ENCODE measurements around the gene BRIX1.
A peak's percentile ranks its signal among the peaks of the same experiment; 100 is the strongest.
"Not testable (repeated sequence)": the region's sequence is repeated elsewhere in the genome, so short reads cannot be mapped to it uniquely, and the experiment has no call there.

The BRIX1 gene

DNA sequence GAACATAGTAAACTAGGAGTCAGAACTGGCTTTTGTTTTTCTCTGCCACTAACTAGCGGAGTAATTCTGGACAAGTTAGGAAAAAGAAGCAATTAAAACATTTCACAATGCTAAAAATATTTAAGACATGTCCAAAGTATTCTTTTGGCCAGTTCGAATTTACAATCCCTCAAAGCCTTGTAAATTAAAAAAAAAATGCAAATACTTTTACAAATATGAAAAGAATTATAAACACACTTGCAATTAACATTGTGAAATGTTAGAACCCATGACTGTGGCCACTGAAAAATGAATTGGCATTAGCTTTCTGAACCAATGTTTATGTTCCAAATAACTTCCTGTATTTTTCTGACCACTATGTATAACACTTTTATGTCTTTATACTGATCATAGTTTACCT is 2.4 kb upstream of the BRIX1 start:
- no peak overlapping the region for H3K4me3 ChIP-seq (ENCODE audit: low read depth, low read length)
- TF ChIP-seq CTCF (IDR thresholded peaks at IDR 0.05; ENCODE audit: borderline replicate concordance, insufficient read depth, low read depth, low read length) = no peak

DNA sequence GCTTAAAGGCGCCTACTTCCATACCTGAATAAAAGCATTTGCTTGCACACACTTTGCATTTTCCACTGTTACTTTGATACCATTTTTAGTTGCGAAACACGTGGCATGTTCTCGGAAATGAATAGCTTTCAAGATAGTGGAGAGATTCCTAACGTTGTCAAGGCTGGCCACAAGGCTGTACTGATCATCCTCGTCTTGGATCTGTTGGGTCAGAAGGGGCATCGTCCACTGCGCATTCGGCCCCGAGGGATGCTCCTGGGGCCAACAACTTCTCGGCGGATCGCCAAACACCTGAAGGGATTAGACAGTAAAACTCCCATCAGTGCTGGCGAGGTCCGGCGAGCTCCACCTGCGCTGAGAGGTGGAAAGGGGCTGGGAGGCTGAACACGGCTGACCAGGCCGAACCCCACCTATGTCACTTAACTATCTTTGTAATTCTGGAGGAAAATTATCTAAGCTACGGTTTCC is 806 bp upstream of the BRIX1 start:
- no peak for TF ChIP-seq CTCF (IDR thresholded peaks at IDR 0.05; ENCODE audit: borderline replicate concordance, insufficient read depth, low read depth, low read length)

GRCh38 chr5:34915856-34916192 is 313 bp downstream of the BRIX1 start:
- peak overlapping the region; percentile 76 for H3K4me3 ChIP-seq (ENCODE audit: low read depth, low read length)
- TF ChIP-seq CTCF (IDR thresholded peaks at IDR 0.05; ENCODE audit: borderline replicate concordance, insufficient read depth, low read depth, low read length) = no peak

More for the DNA sequence above, 806 bp upstream of the BRIX1 start:
- peak overlapping the region; percentile 76 for H3K4me3 ChIP-seq (ENCODE audit: low read depth, low read length)

GRCh38 chr5:34916518-34916917 is 1.0 kb downstream of the BRIX1 start:
- H3K4me3 ChIP-seq (ENCODE audit: low read depth, low read length) = peak overlapping the region; percentile 76
- TF ChIP-seq CTCF (IDR thresholded peaks at IDR 0.05; ENCODE audit: borderline replicate concordance, insufficient read depth, low read depth, low read length) = no peak

DNA sequence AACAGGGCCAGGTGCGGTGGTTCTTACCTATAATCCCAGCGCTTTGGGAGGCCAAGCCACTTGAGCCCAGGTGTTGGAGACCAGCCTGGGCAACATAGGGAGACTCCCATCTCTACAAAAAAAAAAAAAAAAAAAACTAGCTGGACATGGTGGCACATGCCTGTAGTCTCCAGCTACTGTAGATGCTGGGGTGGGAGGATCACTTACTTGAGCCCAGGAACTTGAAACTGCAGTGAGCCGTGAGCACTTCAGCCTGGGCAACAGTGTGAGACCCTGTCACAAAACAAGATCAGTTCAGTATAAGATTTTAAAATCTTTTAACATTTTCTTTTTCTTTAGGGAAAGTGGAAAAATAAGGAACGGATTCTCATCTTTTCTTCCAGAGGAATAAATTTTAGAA is 2.5 kb downstream of the BRIX1 start:
- no peak overlapping the region for H3K4me3 ChIP-seq (ENCODE audit: low read depth, low read length)
- no peak for TF ChIP-seq CTCF (IDR thresholded peaks at IDR 0.05; ENCODE audit: borderline replicate concordance, insufficient read depth, low read depth, low read length)

DNA sequence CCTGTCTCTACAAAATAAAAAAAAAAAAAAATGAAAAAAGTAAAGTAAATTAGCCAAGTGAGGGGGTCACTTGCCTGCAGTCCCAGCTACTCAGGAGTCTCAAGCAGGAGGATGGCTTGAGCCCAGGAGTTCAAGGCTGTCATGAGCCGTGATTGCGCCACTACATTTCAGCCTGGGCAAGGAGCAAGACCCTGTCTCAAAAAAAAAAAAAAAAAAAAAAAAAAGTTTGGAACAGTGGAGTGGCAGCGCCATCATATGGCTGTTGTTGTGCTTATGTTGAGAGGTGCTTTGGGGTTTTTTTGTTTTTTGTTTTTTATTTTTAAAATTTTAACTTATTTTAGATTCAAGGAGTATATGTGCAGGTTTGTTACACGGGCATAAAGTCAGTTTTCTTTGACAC is 3.6 kb downstream of the BRIX1 start:
- peak; percentile 12; the same call in 1 of the 2 replicates for TF ChIP-seq CTCF (IDR thresholded peaks at IDR 0.05; ENCODE audit: borderline replicate concordance, insufficient read depth, low read depth, low read length)
- H3K4me3 ChIP-seq (ENCODE audit: low read depth, low read length) = no peak overlapping the region

GRCh38 chr5:34923256-34923655 is 7.7 kb downstream of the BRIX1 start:
- H3K4me3 ChIP-seq (ENCODE audit: low read depth, low read length) = not testable (repeated sequence)
